ENCODE data around the gene EMD. TPM values are rescaled to one million over a fixed set of nuclear protein-coding genes. Genes with fewer than 3 reads are reported as not detected.

EMD gene
- total RNA-seq, 1 experiment from 2014 or later, result 79.6 TPM

- intact Hi-C loops (cut with micrococcal nuclease; ENCODE audit: unreplicated experiment), result no loop called here
- Histone ChIP-seq H3K4me1 (ENCODE audit: insufficient read depth, low read length, poor library complexity, severe bottlenecking) (no peaks in the 10 kb centered on the region), H3K36me3 (ENCODE audit: insufficient read depth, low read length, poor library complexity, severe bottlenecking) (no peaks in the 10 kb centered on the region), H3K4me3 (ENCODE audit: low read depth, low read length, poor library complexity, severe bottlenecking) (peak overlapping the region; percentile 79), H3K27ac (ENCODE audit: low read depth, low read length, poor library complexity, severe bottlenecking) (peak overlapping the region; percentile 30), H3K9me3 (ENCODE audit: low read depth, low read length, poor library complexity, severe bottlenecking) (no peaks in the 10 kb centered on the region), H3K27me3 (replicated peaks; ENCODE audit: insufficient read depth, low read depth, low read length, poor library complexity) (no peaks in the 10 kb centered on the region)
- ChIA-PET POLR2A (ENCODE audit: low non-redundant PET) (no interaction called here), CTCF (no interaction called here)
- DNase-seq (ENCODE audit: low spot score), result no peak
- no peak for TF ChIP-seq EZH2 (IDR thresholded peaks at IDR 0.05; ENCODE audit: borderline replicate concordance, low read depth, low read length, poor library complexity, severe bottlenecking)
- TF ChIP-seq CTCF (conservative IDR thresholded peaks at IDR 0.05; ENCODE audit: low read depth, low read length), result no peak
- no TSS peak for BruUV-seq (replicated peaks)
These were observed 33.4 kb downstream of the EMD start for GRCh38 chrX:154412468-154412867.

- intact Hi-C loops (cut with micrococcal nuclease; ENCODE audit: unreplicated experiment), result no loop called here
- DNase-seq (ENCODE audit: low spot score), result no peak
- H3K9me3 ChIP-seq (ENCODE audit: low read depth, low read length, poor library complexity, severe bottlenecking), result no peaks in the 10 kb centered on the region
- CTCF ChIA-PET, result no interaction called here
- no peak overlapping the region for H3K4me3 ChIP-seq (ENCODE audit: low read depth, low read length, poor library complexity, severe bottlenecking)
- no peaks in the 10 kb centered on the region for H3K27me3 ChIP-seq (replicated peaks; ENCODE audit: insufficient read depth, low read depth, low read length, poor library complexity)
- POLR2A ChIA-PET (ENCODE audit: low non-redundant PET), result no interaction called here
- H3K27ac ChIP-seq (ENCODE audit: low read depth, low read length, poor library complexity, severe bottlenecking), result no peak overlapping the region
- TF ChIP-seq EZH2 (IDR thresholded peaks at IDR 0.05; ENCODE audit: borderline replicate concordance, low read depth, low read length, poor library complexity, severe bottlenecking) (no peak), CTCF (conservative IDR thresholded peaks at IDR 0.05; ENCODE audit: low read depth, low read length) (no peak)
- BruUV-seq (replicated peaks), result no TSS peak
- H3K4me1 ChIP-seq (ENCODE audit: insufficient read depth, low read length, poor library complexity, severe bottlenecking), result no peaks in the 10 kb centered on the region
- H3K36me3 ChIP-seq (ENCODE audit: insufficient read depth, low read length, poor library complexity, severe bottlenecking), result no peaks in the 10 kb centered on the region
These were observed 34.0 kb downstream of the EMD start for GRCh38 chrX:154413142-154413541.

- ChIA-PET POLR2A (ENCODE audit: low non-redundant PET) (no interaction called here), CTCF (no interaction called here)
- intact Hi-C loops (cut with micrococcal nuclease; ENCODE audit: unreplicated experiment), result no loop called here
- Histone ChIP-seq H3K4me3 (ENCODE audit: low read depth, low read length, poor library complexity, severe bottlenecking) (no peak overlapping the region), H3K36me3 (ENCODE audit: insufficient read depth, low read length, poor library complexity, severe bottlenecking) (no peaks in the 10 kb centered on the region), H3K4me1 (ENCODE audit: insufficient read depth, low read length, poor library complexity, severe bottlenecking) (no peaks in the 10 kb centered on the region), H3K9me3 (ENCODE audit: low read depth, low read length, poor library complexity, severe bottlenecking) (no peaks in the 10 kb centered on the region), H3K27me3 (replicated peaks; ENCODE audit: insufficient read depth, low read depth, low read length, poor library complexity) (no peaks in the 10 kb centered on the region), H3K27ac (ENCODE audit: low read depth, low read length, poor library complexity, severe bottlenecking) (no peak overlapping the region)
- TF ChIP-seq EZH2 (IDR thresholded peaks at IDR 0.05; ENCODE audit: borderline replicate concordance, low read depth, low read length, poor library complexity, severe bottlenecking) (no peak), CTCF (conservative IDR thresholded peaks at IDR 0.05; ENCODE audit: low read depth, low read length) (no peak)
- BruUV-seq (replicated peaks), result no TSS peak
- no peak for DNase-seq (ENCODE audit: low spot score)
These were observed 38.1 kb downstream of the EMD start for GRCh38 chrX:154417157-154417556.
